AG10803 (cell line): ENCODE data around the gene PTPRU.

Source experiments
- DNase-seq: peaks from one replicate; pipeline ENCODE4 v3.0.0; 2010; ENCODE audit warnings: low read depth
- H3K4me3 ChIP-seq: 2 replicates; pipeline ENCODE4 v1.5.1; 2011; ENCODE audit warnings: mild to moderate bottlenecking, low read length, control low read depth
- CTCF ChIP-seq: conservative IDR thresholded peaks from 2 replicates; pipeline ENCODE4 v1.5.1; 2011; ENCODE audit warnings: mild to moderate bottlenecking, low read length, control low read depth, inconsistent platforms

Gene PTPRU

GRCh38 chr1:29251164-29252124 lies 15.1 kb downstream of the PTPRU start:
- no peak overlapping the region for H3K4me3 ChIP-seq
- no peak for TF ChIP-seq CTCF
- no peak for DNase-seq

GRCh38 chr1:29253180-29253579 lies 16.9 kb downstream of the PTPRU start:
- no peak overlapping the region for H3K4me3 ChIP-seq
- no peak for TF ChIP-seq CTCF
- DNase-seq: no peak

GRCh38 chr1:29254346-29254745 lies 18.0 kb downstream of the PTPRU start:
- H3K4me3 ChIP-seq: no peak overlapping the region
- no peak for TF ChIP-seq CTCF
- peak; percentile 55 for DNase-seq

- no peak for TF ChIP-seq CTCF
- H3K4me3 ChIP-seq: no peak overlapping the region
- no peak for DNase-seq
These were observed 18.9 kb downstream of the PTPRU start for GRCh38 chr1:29255134-29255666.

- no peak for DNase-seq
- TF ChIP-seq CTCF: no peak
These were observed 20.1 kb downstream of the PTPRU start for GRCh38 chr1:29256394-29256793.

GRCh38 chr1:29256979-29257804 lies 20.9 kb downstream of the PTPRU start:
- DNase-seq: no peak

More at GRCh38 chr1:29256394-29256793, 20.1 kb downstream of the PTPRU start:
- no peak overlapping the region for H3K4me3 ChIP-seq

More at GRCh38 chr1:29256979-29257804, 20.9 kb downstream of the PTPRU start:
- no peak overlapping the region for H3K4me3 ChIP-seq
- no peak for TF ChIP-seq CTCF
